ENCODE data around the gene KRTAP4-2.
"Not testable (repeated sequence)": the region's sequence is repeated elsewhere in the genome, so short reads cannot be mapped to it uniquely, and the experiment has no call there.

The KRTAP4-2 gene

DNA sequence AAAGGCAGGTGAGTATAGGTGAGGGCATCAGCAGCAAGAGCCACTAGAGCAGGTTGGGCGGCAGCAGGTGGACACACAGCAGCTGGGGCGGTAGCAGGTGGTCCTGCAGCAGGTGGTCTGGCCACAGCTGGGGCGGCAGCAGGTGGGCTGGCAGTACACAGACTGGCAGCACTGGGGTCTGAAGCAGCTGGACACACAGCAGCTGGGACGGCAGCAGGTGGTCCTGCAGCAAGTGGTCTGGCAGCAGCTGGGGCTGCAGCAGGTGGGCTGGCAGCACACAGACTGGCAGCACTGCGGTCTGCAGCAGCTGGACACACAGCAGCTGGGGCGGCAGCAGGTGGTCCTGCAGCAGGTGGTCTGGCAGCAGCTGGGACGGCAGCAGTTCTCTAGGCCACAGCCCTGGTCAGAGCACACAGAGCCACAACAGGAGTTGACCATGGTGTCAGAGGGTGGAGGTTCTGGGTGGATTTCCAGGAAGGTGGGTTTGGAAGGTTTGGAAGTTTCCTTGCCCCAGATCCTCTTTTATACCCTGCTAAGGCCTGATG lies at the start of gene KRTAP4-2:
Gene KRTAP4-2, minus strand, starts transcription at position 495 of the 545 bp plus-strand sequence. Its CDS starts 57 bp downstream, at position 438.
- Mint-ChIP-seq H3K27me3 (ENCODE audit: low read depth) (no peaks in the 10 kb centered on the region), H3K4me1 (ENCODE audit: low read depth) (no peaks in the 10 kb centered on the region), H3K27ac (no peak within 1 kb of the TSS), H3K4me3 (no peak within 1 kb of the TSS), H3K9me3 (no peaks in the 10 kb centered on the region), H3K36me3 (ENCODE audit: low read depth) (no peaks in the 10 kb centered on the region)
- DNase-seq (ENCODE audit: low spot score) = no peak

DNA sequence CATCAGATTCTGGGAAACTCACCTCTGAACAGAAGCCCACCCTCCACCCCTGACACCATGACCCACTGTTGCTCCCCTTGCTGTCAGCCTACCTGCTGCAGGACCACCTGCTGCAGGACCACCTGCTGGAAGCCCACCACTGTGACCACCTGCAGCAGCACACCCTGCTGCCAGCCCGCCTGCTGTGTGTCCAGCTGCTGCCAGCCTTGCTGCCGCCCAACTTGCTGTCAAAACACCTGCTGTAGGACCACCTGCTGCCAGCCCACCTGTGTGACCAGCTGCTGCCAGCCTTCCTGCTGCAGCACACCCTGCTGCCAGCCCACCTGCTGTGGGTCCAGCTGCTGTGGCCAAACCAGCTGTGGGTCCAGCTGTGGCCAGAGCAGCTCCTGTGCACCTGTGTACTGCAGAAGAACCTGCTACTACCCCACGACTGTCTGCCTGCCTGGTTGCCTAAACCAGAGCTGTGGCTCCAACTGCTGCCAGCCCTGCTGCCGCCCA lies 48.6 kb upstream of the KRTAP4-2 start, which contains the start of gene KRTAP9-2:
Gene KRTAP9-2, plus strand, starts transcription at position 51 of the 498 bp plus-strand sequence. Its CDS starts 7 bp downstream, at position 58.
- not testable (repeated sequence) for H3K4me1 Mint-ChIP-seq (ENCODE audit: low read depth); H3K27ac Mint-ChIP-seq; DNase-seq (ENCODE audit: low spot score); H3K36me3 Mint-ChIP-seq (ENCODE audit: low read depth); H3K9me3 Mint-ChIP-seq; H3K4me3 Mint-ChIP-seq
- H3K27me3 Mint-ChIP-seq (ENCODE audit: low read depth) = peaks cover 14% of the 10 kb centered on the region

DNA sequence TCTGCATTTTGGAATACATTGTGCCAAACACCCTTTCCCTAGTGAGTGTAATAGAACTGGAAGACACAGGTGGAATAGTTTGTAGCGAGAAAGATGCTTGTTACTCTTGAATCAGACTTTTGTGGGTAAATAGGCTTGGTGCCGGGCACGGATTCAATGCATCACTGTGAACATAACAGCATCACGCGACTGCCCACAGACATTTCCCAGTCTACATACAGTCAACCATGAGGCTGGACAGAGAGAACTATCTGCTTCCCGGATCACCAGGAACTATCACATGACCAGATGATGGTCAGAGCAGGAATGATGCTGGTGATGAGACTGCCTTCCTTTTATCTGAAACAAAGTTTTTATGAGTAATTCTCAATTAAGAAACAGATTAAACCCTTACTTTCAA lies 48.0 kb upstream of the KRTAP4-2 start:
- no peaks in the 10 kb centered on the region for H3K36me3 Mint-ChIP-seq (ENCODE audit: low read depth)
- H3K27ac Mint-ChIP-seq = no peak overlapping the region
- DNase-seq (ENCODE audit: low spot score) = no peak
- H3K4me3 Mint-ChIP-seq = no peak overlapping the region
- H3K4me1 Mint-ChIP-seq (ENCODE audit: low read depth) = no peaks in the 10 kb centered on the region
- H3K27me3 Mint-ChIP-seq (ENCODE audit: low read depth) = peaks cover 13% of the 10 kb centered on the region
- no peaks in the 10 kb centered on the region for H3K9me3 Mint-ChIP-seq

DNA sequence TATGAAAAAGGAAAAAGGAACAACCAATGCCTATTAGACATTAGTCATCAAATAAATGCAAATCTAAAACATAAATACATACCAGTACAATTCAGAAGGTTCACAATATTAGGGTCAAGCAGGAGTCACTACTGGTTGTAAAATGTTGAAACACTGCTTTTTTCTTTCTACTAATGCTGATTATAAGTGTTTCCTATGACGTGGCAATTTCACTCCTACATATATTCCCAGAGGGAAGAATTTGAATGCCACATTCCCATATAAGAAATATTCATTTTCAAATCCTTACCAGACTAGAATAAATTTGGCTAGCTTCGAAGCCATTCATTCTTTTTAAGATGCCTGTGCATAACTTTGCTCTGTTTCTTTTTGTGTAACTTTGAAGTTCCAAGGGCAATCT lies 45.8 kb upstream of the KRTAP4-2 start:
- Mint-ChIP-seq H3K27ac (no peak overlapping the region), H3K4me1 (ENCODE audit: low read depth) (no peaks in the 10 kb centered on the region), H3K27me3 (ENCODE audit: low read depth) (peaks cover 11% of the 10 kb centered on the region), H3K9me3 (no peaks in the 10 kb centered on the region), H3K36me3 (ENCODE audit: low read depth) (no peaks in the 10 kb centered on the region), H3K4me3 (no peak overlapping the region)
- DNase-seq (ENCODE audit: low spot score) = no peak

DNA sequence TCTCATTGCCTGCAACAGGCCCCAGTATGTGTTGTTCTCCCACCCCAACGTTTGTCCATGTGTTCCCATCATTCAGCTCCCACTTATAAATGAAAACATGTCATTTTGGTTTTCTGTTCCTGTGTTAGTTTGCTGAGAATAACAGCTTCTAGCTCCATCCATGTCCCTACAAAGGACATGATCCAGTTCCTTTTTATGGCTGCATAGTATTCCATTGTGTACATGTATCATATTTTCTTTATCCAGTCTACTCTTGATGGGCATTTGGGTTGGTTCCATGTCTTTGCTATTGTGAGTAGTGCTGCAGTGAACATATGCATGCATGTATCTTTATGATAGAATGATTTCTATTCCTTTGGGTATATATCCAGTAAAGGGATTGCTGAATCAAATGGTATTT lies 37.7 kb upstream of the KRTAP4-2 start:
- Mint-ChIP-seq H3K4me3 (no peak overlapping the region), H3K36me3 (ENCODE audit: low read depth) (no peaks in the 10 kb centered on the region), H3K27ac (no peak overlapping the region), H3K9me3 (no peaks in the 10 kb centered on the region), H3K4me1 (ENCODE audit: low read depth) (no peaks in the 10 kb centered on the region), H3K27me3 (ENCODE audit: low read depth) (peaks cover 5% of the 10 kb centered on the region)
- DNase-seq (ENCODE audit: low spot score) = no peak

DNA sequence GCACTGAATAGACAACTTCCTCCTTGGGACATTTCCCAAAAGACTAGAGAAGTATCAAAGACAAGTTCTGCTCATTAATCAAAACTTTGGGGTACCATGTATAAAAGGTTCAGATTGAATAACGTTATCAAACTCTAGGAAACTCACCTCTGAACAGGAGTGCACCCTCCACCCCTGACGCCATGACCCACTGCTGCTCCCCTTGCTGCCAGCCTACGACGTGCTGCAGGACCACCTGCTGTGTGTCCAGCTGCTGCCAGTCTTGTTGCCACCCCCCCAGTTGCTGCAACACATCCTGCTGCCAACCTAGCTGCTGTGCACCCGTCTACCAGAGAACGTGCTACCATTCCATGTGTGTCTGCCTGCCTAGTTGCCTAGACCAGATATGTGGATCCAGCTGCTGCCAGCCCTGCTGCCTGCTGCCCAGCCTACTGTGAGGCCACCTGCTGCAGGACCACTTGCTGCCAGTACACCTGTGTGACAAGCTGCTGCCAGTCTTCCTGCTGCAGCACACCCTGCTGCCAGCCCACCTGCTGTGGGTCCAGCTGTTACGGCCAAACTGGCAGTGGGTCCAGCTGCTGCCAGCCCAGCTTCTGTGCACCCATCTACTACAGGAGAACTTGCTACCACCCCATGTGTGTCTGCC lies 34.6 kb upstream of the KRTAP4-2 start:
- Mint-ChIP-seq H3K27me3 (ENCODE audit: low read depth) (peaks cover 23% of the 10 kb centered on the region), H3K27ac (no peak overlapping the region)
- DNase-seq (ENCODE audit: low spot score) = no peak

DNA sequence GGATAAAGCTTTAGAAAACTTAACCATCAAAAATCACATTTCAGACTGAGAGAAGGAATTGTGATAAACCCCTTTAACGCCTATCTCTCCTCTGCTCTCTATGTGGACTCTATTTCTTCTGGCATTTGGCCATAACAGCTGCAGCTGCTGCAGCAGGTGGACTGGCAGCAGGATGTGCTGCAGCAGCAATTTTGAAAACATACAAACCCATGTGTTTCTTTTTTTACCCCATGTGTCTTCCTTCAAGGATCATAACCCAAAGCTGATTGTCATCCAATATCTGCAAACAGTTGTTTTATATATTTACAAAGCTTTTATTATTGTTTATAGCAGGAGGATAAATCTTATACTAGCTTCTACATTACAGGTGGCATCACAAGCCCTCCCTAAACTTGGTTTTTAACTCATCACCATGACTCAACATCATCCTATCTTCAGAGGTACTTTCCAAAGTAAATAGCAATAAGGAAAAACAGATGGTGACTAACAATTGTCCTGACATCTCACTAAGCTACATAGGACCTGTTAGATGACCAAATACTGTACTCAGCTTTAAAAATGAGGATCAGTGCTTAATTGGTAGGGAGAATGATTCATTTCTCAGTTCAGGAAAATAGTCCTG lies 33.9 kb upstream of the KRTAP4-2 start:
- H3K4me3 Mint-ChIP-seq = no peak overlapping the region
- no peak overlapping the region for H3K27ac Mint-ChIP-seq
- H3K9me3 Mint-ChIP-seq = no peaks in the 10 kb centered on the region
- peaks cover 26% of the 10 kb centered on the region for H3K27me3 Mint-ChIP-seq (ENCODE audit: low read depth)
- H3K4me1 Mint-ChIP-seq (ENCODE audit: low read depth) = no peaks in the 10 kb centered on the region
- H3K36me3 Mint-ChIP-seq (ENCODE audit: low read depth) = no peaks in the 10 kb centered on the region
- no peak for DNase-seq (ENCODE audit: low spot score)

More for the DNA sequence above, 34.6 kb upstream of the KRTAP4-2 start:
- H3K36me3 Mint-ChIP-seq (ENCODE audit: low read depth) = no peaks in the 10 kb centered on the region
- H3K4me3 Mint-ChIP-seq = no peak overlapping the region
- no peaks in the 10 kb centered on the region for H3K4me1 Mint-ChIP-seq (ENCODE audit: low read depth)
- H3K9me3 Mint-ChIP-seq = no peaks in the 10 kb centered on the region

DNA sequence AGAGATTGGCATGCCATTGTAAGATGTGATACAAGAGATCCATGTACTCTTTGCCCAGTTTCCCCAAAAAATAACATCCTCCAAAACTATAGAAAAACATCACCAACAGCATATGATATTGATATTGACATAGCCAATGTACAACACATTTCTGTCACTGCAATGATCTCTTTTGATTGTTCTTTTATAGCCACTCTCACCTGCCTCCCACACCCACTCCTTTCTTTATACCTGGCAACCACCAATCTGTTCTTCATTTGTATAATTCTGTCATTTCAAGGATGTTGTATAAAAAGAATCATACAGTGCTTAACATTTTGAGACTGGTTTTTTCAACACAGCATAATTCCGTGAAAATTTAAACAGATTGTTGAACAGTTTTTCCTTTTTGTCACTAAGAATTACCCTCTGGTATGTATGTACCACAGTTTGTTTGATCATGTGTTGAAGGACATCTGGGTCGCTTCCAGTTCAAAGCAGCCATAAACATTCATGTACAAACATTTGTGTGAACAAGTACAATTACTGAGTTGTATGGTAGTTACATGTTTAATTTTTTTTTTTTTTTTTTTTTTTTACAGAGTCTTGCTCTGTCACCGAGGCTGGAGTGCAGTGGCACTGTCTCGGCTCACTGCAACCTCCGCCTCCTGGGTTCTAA lies 21.5 kb upstream of the KRTAP4-2 start:
- Mint-ChIP-seq H3K27ac (no peak overlapping the region), H3K9me3 (no peaks in the 10 kb centered on the region), H3K27me3 (ENCODE audit: low read depth) (no peaks in the 10 kb centered on the region), H3K4me3 (no peak overlapping the region), H3K4me1 (ENCODE audit: low read depth) (no peaks in the 10 kb centered on the region), H3K36me3 (ENCODE audit: low read depth) (no peaks in the 10 kb centered on the region)
- DNase-seq (ENCODE audit: low spot score) = no peak

DNA sequence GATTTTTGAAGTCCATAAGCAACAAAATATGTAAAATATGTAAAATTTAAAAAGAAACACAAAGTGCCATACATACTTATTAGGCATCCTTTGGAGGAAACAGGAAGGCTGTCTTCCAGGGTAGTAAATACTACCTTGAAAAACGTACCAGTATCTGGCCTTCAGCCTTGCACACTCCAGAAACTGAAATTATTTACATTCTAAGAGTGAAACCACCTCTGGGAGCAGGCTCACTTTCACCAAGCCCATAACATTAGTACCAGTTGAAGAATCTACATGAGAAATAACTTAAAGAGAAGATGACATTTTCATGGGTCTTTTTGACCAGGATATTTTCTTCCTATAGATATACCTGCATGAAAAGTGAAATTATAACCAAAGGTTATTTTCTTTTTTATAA lies 18.0 kb upstream of the KRTAP4-2 start:
- H3K36me3 Mint-ChIP-seq (ENCODE audit: low read depth) = no peaks in the 10 kb centered on the region
- H3K27ac Mint-ChIP-seq = no peak overlapping the region
- DNase-seq (ENCODE audit: low spot score) = no peak
- H3K27me3 Mint-ChIP-seq (ENCODE audit: low read depth) = no peaks in the 10 kb centered on the region
- no peak overlapping the region for H3K4me3 Mint-ChIP-seq
- H3K9me3 Mint-ChIP-seq = no peaks in the 10 kb centered on the region
- no peaks in the 10 kb centered on the region for H3K4me1 Mint-ChIP-seq (ENCODE audit: low read depth)

DNA sequence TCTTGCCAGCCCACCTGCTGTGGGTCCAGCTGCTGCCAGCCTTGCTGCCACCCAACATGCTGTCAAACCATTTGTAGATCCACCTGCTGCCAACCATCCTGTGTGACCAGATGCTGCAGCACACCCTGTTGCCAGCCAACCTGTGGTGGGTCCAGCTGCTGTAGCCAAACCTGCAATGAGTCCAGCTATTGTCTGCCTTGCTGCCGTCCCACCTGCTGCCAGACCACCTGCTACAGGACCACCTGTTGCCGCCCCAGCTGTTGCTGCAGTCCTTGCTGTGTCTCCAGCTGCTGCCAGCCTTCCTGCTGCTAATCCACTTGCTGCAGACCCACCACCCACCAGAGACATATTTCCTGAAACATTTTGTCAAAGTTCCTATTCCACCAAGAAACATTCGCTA lies 12.3 kb upstream of the KRTAP4-2 start:
- H3K4me3 Mint-ChIP-seq = no peak overlapping the region
- H3K4me1 Mint-ChIP-seq (ENCODE audit: low read depth) = no peaks in the 10 kb centered on the region
- no peaks in the 10 kb centered on the region for H3K9me3 Mint-ChIP-seq
- no peak overlapping the region for H3K27ac Mint-ChIP-seq
- no peaks in the 10 kb centered on the region for H3K27me3 Mint-ChIP-seq (ENCODE audit: low read depth)
- H3K36me3 Mint-ChIP-seq (ENCODE audit: low read depth) = no peaks in the 10 kb centered on the region
- DNase-seq (ENCODE audit: low spot score) = no peak

DNA sequence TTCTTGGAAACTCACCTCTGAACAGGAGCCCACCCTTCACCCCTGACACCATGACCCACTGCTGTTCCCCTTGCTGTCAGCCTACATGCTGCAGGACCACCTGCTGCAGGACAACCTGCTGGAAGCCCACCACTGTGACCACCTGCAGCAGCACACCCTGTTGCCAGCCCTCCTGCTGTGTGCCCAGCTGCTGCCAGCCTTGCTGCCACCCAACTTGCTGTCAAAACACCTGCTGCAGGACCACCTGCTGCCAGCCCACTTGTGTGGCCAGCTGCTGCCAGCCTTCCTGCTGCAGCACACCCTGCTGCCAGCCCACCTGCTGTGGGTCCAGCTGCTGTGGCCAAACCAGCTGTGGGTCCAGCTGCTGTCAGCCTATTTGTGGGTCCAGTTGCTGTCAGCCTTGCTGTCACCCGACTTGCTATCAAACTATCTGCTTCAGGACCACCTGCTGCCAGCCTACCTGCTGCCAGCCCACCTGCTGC lies 11.9 kb upstream of the KRTAP4-2 start, which contains the start of gene KRTAP9-1:
Gene KRTAP9-1, plus strand, starts transcription at position 51 of the 482 bp plus-strand sequence. Its CDS starts 0 bp downstream, at position 51.
- not testable (repeated sequence) for DNase-seq (ENCODE audit: low spot score); H3K27ac Mint-ChIP-seq; H3K4me1 Mint-ChIP-seq (ENCODE audit: low read depth); H3K36me3 Mint-ChIP-seq (ENCODE audit: low read depth); H3K27me3 Mint-ChIP-seq (ENCODE audit: low read depth); H3K4me3 Mint-ChIP-seq; H3K9me3 Mint-ChIP-seq

DNA sequence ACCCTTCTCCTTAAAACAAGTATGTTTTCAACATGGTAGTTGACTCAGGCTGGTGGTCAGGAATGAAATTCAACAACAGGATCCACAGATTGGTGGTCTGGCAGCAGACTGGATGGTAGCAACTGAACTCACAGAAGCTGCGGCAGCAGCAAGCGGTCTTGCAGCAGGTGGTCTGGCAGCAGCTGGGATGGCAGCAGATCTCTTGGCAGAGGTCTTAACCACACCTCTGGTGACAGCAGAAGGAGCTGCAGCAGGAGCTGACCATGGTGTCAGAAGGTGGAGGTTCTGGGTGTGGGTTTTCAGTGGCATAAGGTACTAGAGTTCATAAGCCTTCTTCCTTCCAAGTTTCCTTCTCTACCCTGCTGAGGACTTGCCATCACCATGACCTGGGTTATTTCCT lies 8.9 kb upstream of the KRTAP4-2 start:
- peaks cover 4% of the 10 kb centered on the region for H3K27me3 Mint-ChIP-seq (ENCODE audit: low read depth)
- no peaks in the 10 kb centered on the region for H3K9me3 Mint-ChIP-seq
- no peak for DNase-seq (ENCODE audit: low spot score)
- no peaks in the 10 kb centered on the region for H3K4me1 Mint-ChIP-seq (ENCODE audit: low read depth)
- no peak overlapping the region for H3K4me3 Mint-ChIP-seq
- H3K36me3 Mint-ChIP-seq (ENCODE audit: low read depth) = no peaks in the 10 kb centered on the region
- H3K27ac Mint-ChIP-seq = no peak overlapping the region

DNA sequence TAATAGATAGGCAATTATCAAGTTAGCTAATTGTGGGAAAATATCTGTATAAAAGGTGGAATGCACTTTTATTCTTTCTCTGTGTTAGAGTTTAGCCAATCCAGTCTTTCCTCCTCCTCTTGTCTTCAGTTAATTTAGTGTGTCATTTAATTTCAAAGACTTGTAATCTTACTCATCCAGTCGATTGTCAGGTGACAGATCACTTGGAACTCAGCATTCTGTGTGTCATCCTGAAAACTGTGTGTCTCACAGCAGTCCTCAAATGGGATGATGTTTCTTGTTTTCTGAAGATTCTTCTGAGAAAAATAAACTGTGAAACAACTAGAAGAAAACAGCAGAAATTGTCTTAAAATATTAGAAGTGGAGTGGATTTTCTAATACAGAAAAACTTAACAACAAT lies 7.0 kb upstream of the KRTAP4-2 start:
- no peak for DNase-seq (ENCODE audit: low spot score)
- no peak overlapping the region for H3K27ac Mint-ChIP-seq
- peaks cover 4% of the 10 kb centered on the region for H3K27me3 Mint-ChIP-seq (ENCODE audit: low read depth)
- no peaks in the 10 kb centered on the region for H3K9me3 Mint-ChIP-seq
- no peak overlapping the region for H3K4me3 Mint-ChIP-seq
- no peaks in the 10 kb centered on the region for H3K4me1 Mint-ChIP-seq (ENCODE audit: low read depth)
- no peaks in the 10 kb centered on the region for H3K36me3 Mint-ChIP-seq (ENCODE audit: low read depth)

DNA sequence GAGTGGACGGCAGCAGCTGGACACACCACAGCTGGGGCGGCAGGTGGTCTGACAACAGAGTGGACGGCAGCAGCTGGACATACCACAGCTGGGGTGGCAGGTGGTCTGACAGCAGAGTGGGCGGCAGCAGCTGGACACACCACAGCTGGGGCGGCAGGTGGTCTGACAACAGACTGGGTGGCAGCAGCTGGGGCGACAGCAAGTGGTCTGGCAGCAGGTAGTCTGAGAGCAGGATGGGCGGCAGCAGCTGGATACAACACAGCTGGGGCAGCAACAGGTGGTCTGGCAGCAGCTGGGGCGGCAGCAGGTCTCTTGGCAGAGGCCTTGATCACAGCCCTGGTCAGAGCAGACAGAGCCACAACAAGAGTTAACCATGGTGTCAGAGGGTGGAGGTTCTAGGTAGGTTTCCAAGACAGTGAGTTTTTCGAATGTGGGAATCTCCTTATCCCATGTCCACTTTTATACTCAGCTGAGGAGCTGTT lies 6.5 kb upstream of the KRTAP4-2 start, which contains the start of gene KRTAP4-1:
Gene KRTAP4-1, minus strand, starts transcription at position 432 of the 482 bp plus-strand sequence. Its CDS starts 57 bp downstream, at position 375.
- H3K9me3 Mint-ChIP-seq = no peaks in the 10 kb centered on the region
- H3K36me3 Mint-ChIP-seq (ENCODE audit: low read depth) = no peaks in the 10 kb centered on the region
- H3K4me1 Mint-ChIP-seq (ENCODE audit: low read depth) = no peaks in the 10 kb centered on the region
- peaks cover 4% of the 10 kb centered on the region for H3K27me3 Mint-ChIP-seq (ENCODE audit: low read depth)
- no peak within 1 kb of the TSS for H3K27ac Mint-ChIP-seq
- DNase-seq (ENCODE audit: low spot score) = no peak
- no peak within 1 kb of the TSS for H3K4me3 Mint-ChIP-seq
